Suprapubic skin (tissue), 4 donors: ENCODE measurements around the gene SIRPB2. TPM values are rescaled to one million over a fixed set of nuclear protein-coding genes. Genes with fewer than 3 reads are reported as not detected.

Experiments used
- DNase-seq, 2 donors: peaks; one replicate each; pipeline ENCODE4 v3.0.0-alpha.2; 2019; ENCODE audit warnings: low spot score in 2 of 2
- H3K27ac ChIP-seq: fragments of 200-600 bp; sonication (generic); one replicate; pipeline ENCODE4 v1.5.1; 2019
- H3K27me3 ChIP-seq: fragments of 200-600 bp; sonication (generic); one replicate; pipeline ENCODE4 v1.5.1; 2019
- H3K36me3 ChIP-seq: fragments of 200-600 bp; sonication (generic); one replicate; pipeline ENCODE4 v1.5.1; 2019
- H3K4me1 ChIP-seq: fragments of 200-600 bp; sonication (generic); one replicate; pipeline ENCODE4 v1.5.1; 2019
- H3K4me3 ChIP-seq: fragments of 200-600 bp; sonication (generic); one replicate; pipeline ENCODE4 v1.5.1; 2019; ENCODE audit warnings: mild to moderate bottlenecking
- H3K9me3 ChIP-seq: fragments of 200-600 bp; sonication (generic); one replicate; pipeline ENCODE4 v1.5.1; 2019
- CTCF ChIP-seq, 2 donors: fragments of 200-600 bp in 1 of 2; fragments of 450-650 bp in 1 of 2; sonication (generic) in 1 of 2; IDR thresholded peaks; one replicate each; pipeline ENCODE4 v1.5.1; 2016 to 2019; ENCODE audit warnings: antibody characterized with exemption in 2 of 2, mild to moderate bottlenecking in 1 of 2, moderate library complexity in 1 of 2
- EP300 ChIP-seq: sonication (generic); formaldehyde crosslinking; IDR thresholded peaks from one replicate; pipeline ENCODE4 v1.6.1; 2017; ENCODE audit warnings: antibody characterized with exemption
- POLR2A ChIP-seq, 2 donors: fragments of 450-650 bp; IDR thresholded peaks; one replicate each; pipeline ENCODE4 v1.6.1; 2017; ENCODE audit warnings: antibody characterized with exemption in 2 of 2, mild to moderate bottlenecking in 2 of 2, moderate library complexity in 2 of 2
- POLR2AphosphoS5 ChIP-seq, 3 donors: sonication (generic); formaldehyde crosslinking; IDR thresholded peaks; one replicate each; pipeline ENCODE4 v1.6.1; 2017; ENCODE audit warnings: antibody characterized with exemption in 3 of 3
- WGBS: methylation state at CpG from one replicate; pipeline ENCODE4 v1.1.5; 2018; 5-methylcytosine and 5-hydroxymethylcytosine counted together
- total RNA-seq, 4 donors: library from RNA; depleted of rRNA; stranded (reverse); fragments of >200 nt; gene quantifications; one replicate each; pipeline ENCODE4 v1.1.0, GENCODE V29; 2016

SIRPB2 gene
- total RNA-seq, 4 donors from 2014 or later: 0.87 to 3.9 (median 1.3) TPM

- 61% methylated on average over 2 of the region's 2 CpGs for WGBS
- Histone ChIP-seq H3K9me3 (no peaks in the 10 kb centered on the region), H3K4me1 (no peaks in the 10 kb centered on the region), H3K27me3 (no peaks in the 10 kb centered on the region), H3K4me3 (no peak overlapping the region), H3K27ac (no peak overlapping the region), H3K36me3 (peaks cover 3% of the 10 kb centered on the region)
- no peak for DNase-seq
- no peak for TF ChIP-seq CTCF (IDR thresholded peaks at IDR 0.05)
- TF ChIP-seq POLR2AphosphoS5 (IDR thresholded peaks at IDR 0.05): no peak
- TF ChIP-seq EP300: no peak
- no peak for TF ChIP-seq POLR2A (IDR thresholded peaks at IDR 0.05)
These were observed 56.5 kb downstream of the SIRPB2 start for GRCh38 chr20:1434571-1435336.

- Histone ChIP-seq H3K4me3 (no peak overlapping the region), H3K27me3 (no peaks in the 10 kb centered on the region), H3K4me1 (no peaks in the 10 kb centered on the region), H3K36me3 (no peaks in the 10 kb centered on the region), H3K27ac (no peak overlapping the region), H3K9me3 (no peaks in the 10 kb centered on the region)
- DNase-seq: no peak
- TF ChIP-seq CTCF (IDR thresholded peaks at IDR 0.05) (no peak), EP300 (no peak), POLR2A (IDR thresholded peaks at IDR 0.05) (no peak), POLR2AphosphoS5 (IDR thresholded peaks at IDR 0.05) (no peak)
- 55% methylated on average over 1 of the region's 1 CpG for WGBS
These were observed 60.1 kb downstream of the SIRPB2 start for GRCh38 chr20:1431158-1431557.

GRCh38 chr20:1430004-1430451 is 61.2 kb downstream of the SIRPB2 start:
- H3K4me1 ChIP-seq: no peaks in the 10 kb centered on the region
- WGBS: 86% methylated on average over 1 of the region's 1 CpG
- no peaks in the 10 kb centered on the region for H3K36me3 ChIP-seq
- TF ChIP-seq POLR2AphosphoS5 (IDR thresholded peaks at IDR 0.05) (no peak), EP300 (no peak), CTCF (IDR thresholded peaks at IDR 0.05) (no peak), POLR2A (IDR thresholded peaks at IDR 0.05) (no peak)
- no peak overlapping the region for H3K27ac ChIP-seq
- no peaks in the 10 kb centered on the region for H3K9me3 ChIP-seq
- DNase-seq: no peak
- H3K27me3 ChIP-seq: no peaks in the 10 kb centered on the region
- no peak overlapping the region for H3K4me3 ChIP-seq

GRCh38 chr20:1429143-1429728 is 62.0 kb downstream of the SIRPB2 start:
- peaks cover 2% of the 10 kb centered on the region for H3K4me1 ChIP-seq
- H3K4me3 ChIP-seq: no peak overlapping the region
- DNase-seq: no peak
- H3K9me3 ChIP-seq: no peaks in the 10 kb centered on the region
- H3K27ac ChIP-seq: no peak overlapping the region
- no peaks in the 10 kb centered on the region for H3K27me3 ChIP-seq
- H3K36me3 ChIP-seq: no peaks in the 10 kb centered on the region
- no peak for TF ChIP-seq CTCF (IDR thresholded peaks at IDR 0.05)
- no peak for TF ChIP-seq POLR2A (IDR thresholded peaks at IDR 0.05)
- no peak for TF ChIP-seq POLR2AphosphoS5 (IDR thresholded peaks at IDR 0.05)
- TF ChIP-seq EP300: no peak
- 83% methylated on average over 4 of the region's 4 CpGs for WGBS

GRCh38 chr20:1427457-1428054 is 63.7 kb downstream of the SIRPB2 start:
- Histone ChIP-seq H3K27me3 (no peaks in the 10 kb centered on the region), H3K4me1 (peaks cover 4% of the 10 kb centered on the region), H3K4me3 (no peak overlapping the region), H3K36me3 (no peaks in the 10 kb centered on the region), H3K27ac (no peak overlapping the region), H3K9me3 (no peaks in the 10 kb centered on the region)
- no peak for DNase-seq
- TF ChIP-seq POLR2A (IDR thresholded peaks at IDR 0.05): no peak
- no peak for TF ChIP-seq POLR2AphosphoS5 (IDR thresholded peaks at IDR 0.05)
- TF ChIP-seq CTCF (IDR thresholded peaks at IDR 0.05): no peak
- no peak for TF ChIP-seq EP300
- WGBS: 39% methylated on average over 3 of the region's 3 CpGs
